Measurements from ENCODE around the gene RFX5. TPM values are rescaled to one million over a fixed set of nuclear protein-coding genes. Genes with fewer than 3 reads are reported as not detected.
"Not testable (repeated sequence)": the region's sequence is repeated elsewhere in the genome, so short reads cannot be mapped to it uniquely, and the experiment has no call there.

The RFX5 gene
- polyA plus RNA-seq, 1 donor (not counting 4 experiments of a cell fraction or from before 2014, with no cell fraction given): 55.4 TPM

- Histone ChIP-seq H3K4me3 (ENCODE audit: control insufficient read depth in 2 of 3, extremely low read depth in 1 of 3, insufficient read depth in 2 of 3, low read depth in 1 of 3, low read length in 3 of 3) (no peak overlapping the region), H3K9me3 (ENCODE audit: control insufficient read depth, low read depth, low read length) (no peaks in the 10 kb centered on the region), H3K4me2 (ENCODE audit: control insufficient read depth, extremely low read depth, insufficient read depth, low read depth, low read length) (no peak overlapping the region), H3K9me1 (ENCODE audit: control insufficient read depth, extremely low read depth, insufficient read depth, low read length) (no peaks in the 10 kb centered on the region), H3K79me2 (ENCODE audit: control insufficient read depth, insufficient read depth, low read length) (no peaks in the 10 kb centered on the region), H3K36me3 (ENCODE audit: control insufficient read depth in 2 of 2, extremely low read depth in 1 of 2, insufficient read depth in 2 of 2, low read length in 2 of 2) (no peaks in the 10 kb centered on the region), H3K9ac (ENCODE audit: control insufficient read depth, extremely low read depth, insufficient read depth, low read length) (no peak overlapping the region), H3K4me1 (ENCODE audit: control insufficient read depth, extremely low read depth, insufficient read depth, low read length) (peaks cover under 1% of the 10 kb centered on the region), H4K20me1 (ENCODE audit: control insufficient read depth, extremely low read depth, insufficient read depth, low read length) (no peaks in the 10 kb centered on the region), H3K27me3 (ENCODE audit: control insufficient read depth, extremely low read depth, insufficient read depth, low read length) (peaks cover 4% of the 10 kb centered on the region), H3K27ac (ENCODE audit: control insufficient read depth, insufficient read depth, low read length) (no peak overlapping the region), H2AFZ (ENCODE audit: control insufficient read depth, low read length) (no peak overlapping the region)
- no peak for TF ChIP-seq CTCF (optimal IDR thresholded peaks at IDR 0.05 in 1 of 3, IDR thresholded peaks at IDR 0.05 in 1 of 3, conservative IDR thresholded peaks at IDR 0.05 in 1 of 3; ENCODE audit: extremely low read depth in 1 of 3, insufficient read depth in 2 of 3, low read length in 3 of 3)
- no peak for TF ChIP-seq EZH2 (IDR thresholded peaks at IDR 0.05; ENCODE audit: low read length)
- DNase-seq (ENCODE audit: low read depth, low spot score) (no peak), FAIRE-seq (no peak)
- dilution Hi-C loops (cut with MboI; ENCODE audit: extremely low pct_ligation_motif_present, low sequenced_read_pairs): no loop called here
Observed at GRCh38 chr1:151393583-151393982, 46.5 kb upstream of the RFX5 start.

GRCh38 chr1:151391079-151391563 lies 44.1 kb upstream of the RFX5 start:
- Histone ChIP-seq H3K79me2 (ENCODE audit: control insufficient read depth, insufficient read depth, low read length) (no peaks in the 10 kb centered on the region), H3K9ac (ENCODE audit: control insufficient read depth, extremely low read depth, insufficient read depth, low read length) (no peak overlapping the region), H3K9me3 (ENCODE audit: control insufficient read depth, low read depth, low read length) (no peaks in the 10 kb centered on the region), H3K36me3 (ENCODE audit: control insufficient read depth in 2 of 2, extremely low read depth in 1 of 2, insufficient read depth in 2 of 2, low read length in 2 of 2) (no peaks in the 10 kb centered on the region), H3K4me2 (ENCODE audit: control insufficient read depth, extremely low read depth, insufficient read depth, low read depth, low read length) (no peak overlapping the region), H3K9me1 (ENCODE audit: control insufficient read depth, extremely low read depth, insufficient read depth, low read length) (no peaks in the 10 kb centered on the region), H3K4me3 (ENCODE audit: control insufficient read depth in 2 of 3, extremely low read depth in 1 of 3, insufficient read depth in 2 of 3, low read depth in 1 of 3, low read length in 3 of 3) (no peak overlapping the region), H3K27me3 (ENCODE audit: control insufficient read depth, extremely low read depth, insufficient read depth, low read length) (peaks cover 4% of the 10 kb centered on the region), H4K20me1 (ENCODE audit: control insufficient read depth, extremely low read depth, insufficient read depth, low read length) (no peaks in the 10 kb centered on the region), H3K4me1 (ENCODE audit: control insufficient read depth, extremely low read depth, insufficient read depth, low read length) (no peaks in the 10 kb centered on the region), H2AFZ (ENCODE audit: control insufficient read depth, low read length) (no peak overlapping the region), H3K27ac (ENCODE audit: control insufficient read depth, insufficient read depth, low read length) (no peak overlapping the region)
- dilution Hi-C loops (cut with MboI; ENCODE audit: extremely low pct_ligation_motif_present, low sequenced_read_pairs): no loop called here
- DNase-seq (ENCODE audit: low read depth, low spot score): no peak
- no peak for FAIRE-seq
- no peak for TF ChIP-seq EZH2 (IDR thresholded peaks at IDR 0.05; ENCODE audit: low read length)
- TF ChIP-seq CTCF (optimal IDR thresholded peaks at IDR 0.05 in 1 of 3, IDR thresholded peaks at IDR 0.05 in 1 of 3, conservative IDR thresholded peaks at IDR 0.05 in 1 of 3; ENCODE audit: extremely low read depth in 1 of 3, insufficient read depth in 2 of 3, low read length in 3 of 3): no peak

- H3K4me3 ChIP-seq (ENCODE audit: control insufficient read depth in 2 of 3, extremely low read depth in 1 of 3, insufficient read depth in 2 of 3, low read depth in 1 of 3, low read length in 3 of 3); FAIRE-seq; H3K27me3 ChIP-seq (ENCODE audit: control insufficient read depth, extremely low read depth, insufficient read depth, low read length); H3K27ac ChIP-seq (ENCODE audit: control insufficient read depth, insufficient read depth, low read length); H3K9me3 ChIP-seq (ENCODE audit: control insufficient read depth, low read depth, low read length); H3K36me3 ChIP-seq (ENCODE audit: control insufficient read depth in 2 of 2, extremely low read depth in 1 of 2, insufficient read depth in 2 of 2, low read length in 2 of 2); H3K9me1 ChIP-seq (ENCODE audit: control insufficient read depth, extremely low read depth, insufficient read depth, low read length); H3K4me1 ChIP-seq (ENCODE audit: control insufficient read depth, extremely low read depth, insufficient read depth, low read length); H4K20me1 ChIP-seq (ENCODE audit: control insufficient read depth, extremely low read depth, insufficient read depth, low read length); DNase-seq (ENCODE audit: low read depth, low spot score); H3K9ac ChIP-seq (ENCODE audit: control insufficient read depth, extremely low read depth, insufficient read depth, low read length); dilution Hi-C loops (cut with MboI; ENCODE audit: extremely low pct_ligation_motif_present, low sequenced_read_pairs); H3K4me2 ChIP-seq (ENCODE audit: control insufficient read depth, extremely low read depth, insufficient read depth, low read depth, low read length); H3K79me2 ChIP-seq (ENCODE audit: control insufficient read depth, insufficient read depth, low read length); H2AFZ ChIP-seq (ENCODE audit: control insufficient read depth, low read length): not testable (repeated sequence)
Observed at GRCh38 chr1:151390221-151391078, 43.4 kb upstream of the RFX5 start.

Measured in keratinocyte (primary cell).